Esophagus muscularis mucosa (tissue), 4 donors: ENCODE measurements around the gene TTC32.

Experiments used
- EP300 ChIP-seq: sonication (generic); formaldehyde crosslinking; IDR thresholded peaks from one replicate; pipeline ENCODE4 v1.6.1; 2017; ENCODE audit warnings: antibody characterized with exemption
- POLR2A ChIP-seq: fragments of 450-650 bp; IDR thresholded peaks from one replicate; pipeline ENCODE4 v1.6.1; 2017; ENCODE audit warnings: antibody characterized with exemption, moderate library complexity, mild to moderate bottlenecking, low read depth
- POLR2AphosphoS5 ChIP-seq, 2 donors: sonication (generic); formaldehyde crosslinking; IDR thresholded peaks; one replicate each; pipeline ENCODE4 v1.6.1; 2017; ENCODE audit warnings: antibody characterized with exemption in 2 of 2
- TF ChIP-seq, protein P1 (sequence below), 3 experiments: fragments of 200-600 bp in 2 of 3; fragments of 450-650 bp in 1 of 3; sonication (generic) in 2 of 3; IDR thresholded peaks; one replicate each; pipeline ENCODE4 v1.5.1; 2017 to 2019; ENCODE audit warnings: antibody characterized with exemption in 3 of 3, mild to moderate bottlenecking in 2 of 3, moderate library complexity in 1 of 3

DNA sequence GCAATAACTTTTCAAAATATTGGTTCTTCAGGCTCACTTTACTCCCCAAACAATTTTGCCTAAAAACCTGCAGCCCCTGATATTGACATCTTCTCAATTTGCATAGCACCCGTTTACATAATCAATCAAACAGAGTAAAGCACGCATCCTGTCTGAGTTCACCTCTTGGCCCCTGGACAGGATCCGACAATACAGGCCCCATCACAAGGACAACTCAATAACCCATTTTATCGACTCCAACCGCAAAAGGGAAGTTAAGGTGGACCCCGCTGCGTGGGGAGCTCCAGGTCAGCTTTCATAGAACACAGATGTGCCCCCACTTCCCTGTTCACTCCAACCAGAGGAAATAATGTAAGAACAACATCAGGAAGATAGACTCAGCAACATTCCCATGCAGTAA lies 44.7 kb downstream of the TTC32 start:
- no peak for TF ChIP-seq EP300
- TF ChIP-seq, protein P1, sequence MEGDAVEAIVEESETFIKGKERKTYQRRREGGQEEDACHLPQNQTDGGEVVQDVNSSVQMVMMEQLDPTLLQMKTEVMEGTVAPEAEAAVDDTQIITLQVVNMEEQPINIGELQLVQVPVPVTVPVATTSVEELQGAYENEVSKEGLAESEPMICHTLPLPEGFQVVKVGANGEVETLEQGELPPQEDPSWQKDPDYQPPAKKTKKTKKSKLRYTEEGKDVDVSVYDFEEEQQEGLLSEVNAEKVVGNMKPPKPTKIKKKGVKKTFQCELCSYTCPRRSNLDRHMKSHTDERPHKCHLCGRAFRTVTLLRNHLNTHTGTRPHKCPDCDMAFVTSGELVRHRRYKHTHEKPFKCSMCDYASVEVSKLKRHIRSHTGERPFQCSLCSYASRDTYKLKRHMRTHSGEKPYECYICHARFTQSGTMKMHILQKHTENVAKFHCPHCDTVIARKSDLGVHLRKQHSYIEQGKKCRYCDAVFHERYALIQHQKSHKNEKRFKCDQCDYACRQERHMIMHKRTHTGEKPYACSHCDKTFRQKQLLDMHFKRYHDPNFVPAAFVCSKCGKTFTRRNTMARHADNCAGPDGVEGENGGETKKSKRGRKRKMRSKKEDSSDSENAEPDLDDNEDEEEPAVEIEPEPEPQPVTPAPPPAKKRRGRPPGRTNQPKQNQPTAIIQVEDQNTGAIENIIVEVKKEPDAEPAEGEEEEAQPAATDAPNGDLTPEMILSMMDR (IDR thresholded peaks at IDR 0.05), result no peak
- no peak for TF ChIP-seq POLR2A
- TF ChIP-seq POLR2AphosphoS5 (IDR thresholded peaks at IDR 0.05), result no peak
